Esophagus squamous epithelium (tissue), 5 donors: ENCODE results near the gene CRHR2. TPM values are rescaled to one million over a fixed set of nuclear protein-coding genes. Genes with fewer than 3 reads are reported as not detected.
"Not testable (repeated sequence)": the region's sequence is repeated elsewhere in the genome, so short reads cannot be mapped to it uniquely, and the experiment has no call there.

Experiments
- DNase-seq: peaks from one replicate; lab custom pipeline; 2025; lab: John Stamatoyannopoulos, UW
- H3K27ac ChIP-seq, 4 donors: fragments of 200-600 bp; sonication (generic); one replicate each; pipeline ENCODE4 v1.5.1; 2016 to 2019; ENCODE audit warnings: mild to moderate bottlenecking in 1 of 4
- H3K27me3 ChIP-seq, 4 donors: fragments of 200-600 bp; sonication (generic); 1 replicate in 3 of 4; 2 replicates in 1 of 4; pipeline versions ENCODE4 v1.5.1 to v1.6.0; 2017 to 2021; ENCODE audit warnings: antibody characterized with exemption in 1 of 4
- H3K36me3 ChIP-seq, 3 donors: fragments of 200-600 bp; sonication (generic); one replicate each; pipeline ENCODE4 v1.5.1; 2016 to 2019
- H3K4me1 ChIP-seq, 3 donors: fragments of 200-600 bp; sonication (generic); one replicate each; pipeline ENCODE4 v1.5.1; 2017 to 2019
- H3K4me3 ChIP-seq, 4 donors: fragments of 200-600 bp; sonication (generic); 1 replicate in 3 of 4; 2 replicates in 1 of 4; pipeline ENCODE4 v1.5.1; 2016 to 2019; ENCODE audit warnings: mild to moderate bottlenecking in 2 of 4, moderate library complexity in 1 of 4
- H3K9me3 ChIP-seq, 3 donors: fragments of 200-600 bp; sonication (generic); one replicate each; pipeline ENCODE4 v1.5.1; 2016 to 2019
- CTCF ChIP-seq, 6 experiments: fragments of 450-650 bp in 4 of 6; fragments of 200-600 bp in 2 of 6; sonication (generic) in 2 of 6; IDR thresholded peaks; one replicate each; pipeline ENCODE4 v1.5.1; 2016 to 2019; ENCODE audit warnings: antibody characterized with exemption in 6 of 6, mild to moderate bottlenecking in 4 of 6, moderate library complexity in 4 of 6
- POLR2A ChIP-seq, 4 donors: fragments of 450-650 bp; IDR thresholded peaks; one replicate each; pipeline ENCODE4 v1.6.1; 2017; ENCODE audit warnings: antibody characterized with exemption in 4 of 4, mild to moderate bottlenecking in 4 of 4, moderate library complexity in 3 of 4
- WGBS, 2 donors: methylation state at CpG; one replicate each; pipeline ENCODE4 v1.1.5; 2018; 5-methylcytosine and 5-hydroxymethylcytosine counted together
- intact Hi-C: fragments of 100-400 bp; cut with DNase I; formaldehyde crosslinking; loops from one replicate; pipeline ENCODE4 v1.15.0; 2022
- total RNA-seq, 4 donors: library from RNA; depleted of rRNA; stranded (reverse); fragments of >200 nt; gene quantifications; one replicate each; pipeline ENCODE4 v1.1.0, GENCODE V29; 2016
- donor health status: DM: yes; HTN: yes; CAD: no.

CRHR2 gene
- total RNA-seq, 4 donors from 2014 or later, result under 0.01 to 0.09 TPM; not detected in 2

GRCh38 chr7:30722671-30723070, 40.4 kb upstream of the CRHR2 start:
- H3K4me3 ChIP-seq, result no peak overlapping the region
- no peak for TF ChIP-seq POLR2A (IDR thresholded peaks at IDR 0.05)
- no peak for TF ChIP-seq CTCF (IDR thresholded peaks at IDR 0.05)
- peaks cover 0 to 14% (median 0%) of the 10 kb centered on the region in 4 donors for H3K27me3 ChIP-seq
- H3K9me3 ChIP-seq, result peaks cover 0 to 16% (median 0%) of the 10 kb centered on the region in 3 donors
- no peak overlapping the region for H3K27ac ChIP-seq
- no peaks in the 10 kb centered on the region for H3K36me3 ChIP-seq
- H3K4me1 ChIP-seq, result no peaks in the 10 kb centered on the region
- no peak for DNase-seq
- intact Hi-C loops, result no loop called here

- TF ChIP-seq CTCF (IDR thresholded peaks at IDR 0.05) (no peak), POLR2A (IDR thresholded peaks at IDR 0.05) (no peak)
- Histone ChIP-seq H3K27me3 (peaks cover 0 to 14% (median 0%) of the 10 kb centered on the region in 4 donors), H3K27ac (no peak overlapping the region), H3K36me3 (no peaks in the 10 kb centered on the region), H3K9me3 (peaks cover 0 to 21% (median 0%) of the 10 kb centered on the region in 3 donors), H3K4me3 (no peak overlapping the region), H3K4me1 (no peaks in the 10 kb centered on the region)
- intact Hi-C loops, result no loop called here
- WGBS, 2 donors, result 50 to 72% methylated on average over 1 to 2 of the region's 2 CpGs
- no peak for DNase-seq
Observed at GRCh38 chr7:30722187-30722586, 39.9 kb upstream of the CRHR2 start.

GRCh38 chr7:30721211-30721610, 39.0 kb upstream of the CRHR2 start:
- 89 to 100% methylated on average over 1 of the region's 1 CpG for WGBS, 2 donors
- Histone ChIP-seq H3K27me3 (peaks cover 0 to 14% (median 0%) of the 10 kb centered on the region in 4 donors), H3K36me3 (no peaks in the 10 kb centered on the region), H3K4me1 (no peaks in the 10 kb centered on the region), H3K27ac (no peak overlapping the region), H3K9me3 (peaks cover 0 to 22% (median 0%) of the 10 kb centered on the region in 3 donors), H3K4me3 (no peak overlapping the region)
- no peak for DNase-seq
- TF ChIP-seq POLR2A (IDR thresholded peaks at IDR 0.05), result no peak
- no peak for TF ChIP-seq CTCF (IDR thresholded peaks at IDR 0.05)
- intact Hi-C loops, result no loop called here

GRCh38 chr7:30719434-30719833, 37.2 kb upstream of the CRHR2 start:
- intact Hi-C loops, H3K4me3 ChIP-seq: not testable (repeated sequence)

GRCh38 chr7:30717181-30717580, 34.9 kb upstream of the CRHR2 start:
- no peak for DNase-seq
- WGBS, 2 donors, result 56 to 72% methylated on average over 2 of the region's 2 CpGs

More at GRCh38 chr7:30719434-30719833, 37.2 kb upstream of the CRHR2 start:
- not testable (repeated sequence) for H3K36me3 ChIP-seq, H3K4me1 ChIP-seq, DNase-seq, H3K27ac ChIP-seq
- peaks cover 0 to 14% (median 0%) of the 10 kb centered on the region in 4 donors for H3K27me3 ChIP-seq
- 84 to 86% methylated on average over 2 of the region's 2 CpGs for WGBS, 2 donors
- H3K9me3 ChIP-seq, result peaks cover 0 to 22% (median 0%) of the 10 kb centered on the region in 3 donors

More at GRCh38 chr7:30717181-30717580, 34.9 kb upstream of the CRHR2 start:
- Histone ChIP-seq H3K9me3 (peaks cover 0 to 22% (median 0%) of the 10 kb centered on the region in 3 donors), H3K4me3 (no peak overlapping the region), H3K27ac (no peak overlapping the region), H3K27me3 (peaks cover 0 to 7% (median 0%) of the 10 kb centered on the region in 4 donors), H3K4me1 (no peaks in the 10 kb centered on the region), H3K36me3 (no peaks in the 10 kb centered on the region)
- intact Hi-C loops, result no loop called here
- no peak for TF ChIP-seq POLR2A (IDR thresholded peaks at IDR 0.05)
- no peak for TF ChIP-seq CTCF (IDR thresholded peaks at IDR 0.05)
